ENCODE measurements around the gene CDC42BPA.
"Not testable (repeated sequence)": the region's sequence is repeated elsewhere in the genome, so short reads cannot be mapped to it uniquely, and the experiment has no call there.

The CDC42BPA gene

DNA sequence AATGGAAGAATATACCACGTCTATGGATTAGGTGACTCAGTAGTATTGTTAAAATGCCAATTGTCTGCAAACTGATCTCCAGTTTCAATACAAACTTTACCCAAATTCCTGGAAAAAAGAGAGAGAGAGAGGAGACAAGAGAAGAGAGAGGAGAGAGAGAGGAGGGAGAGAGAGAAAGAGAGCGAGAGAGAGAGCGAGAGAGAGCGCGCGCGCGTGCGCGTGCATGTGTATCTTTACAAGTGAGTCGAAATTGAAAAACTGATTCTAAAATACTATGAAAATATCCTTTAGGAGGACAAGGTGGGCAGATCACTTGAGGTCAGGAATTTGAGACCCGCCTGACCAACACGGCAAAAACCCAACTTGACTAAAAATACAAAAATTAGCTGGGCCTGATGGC, 65.2 kb downstream of the CDC42BPA start:
- no peak for DNase-seq

DNA sequence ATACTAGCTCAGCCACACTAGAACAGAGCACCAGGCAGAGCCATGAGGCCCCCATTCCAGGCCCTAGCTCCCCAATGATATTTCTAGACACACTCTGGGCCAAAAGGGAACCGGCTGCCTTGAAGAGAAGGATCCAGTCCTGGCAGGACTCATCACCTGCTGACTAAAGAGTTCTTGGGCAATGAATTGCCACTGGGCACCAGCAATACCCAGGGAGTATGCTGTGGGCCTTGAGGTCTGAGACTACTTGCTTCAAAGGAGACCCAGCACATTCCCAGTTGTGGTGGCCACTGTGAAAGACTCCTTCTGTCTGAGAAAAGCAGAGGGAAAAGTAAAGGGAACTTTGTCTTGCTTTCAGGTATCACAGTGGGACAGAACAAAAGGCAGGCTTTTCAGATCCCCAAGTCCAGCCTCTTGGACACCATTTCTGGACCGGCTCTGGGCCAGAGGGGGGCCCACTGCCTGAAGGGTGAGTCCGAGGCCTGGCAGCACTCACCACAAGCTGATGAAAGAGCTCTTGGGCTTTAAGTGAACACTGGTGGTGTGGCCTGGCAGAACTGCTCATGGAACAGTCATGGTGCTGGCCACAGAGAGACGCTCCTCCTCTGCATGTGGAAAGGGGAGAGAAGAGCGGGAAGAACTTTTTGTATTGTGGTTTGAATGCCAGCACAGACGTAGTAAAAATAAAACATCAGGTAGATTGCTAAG, 72.5 kb downstream of the CDC42BPA start:
- DNase-seq: no peak

DNA sequence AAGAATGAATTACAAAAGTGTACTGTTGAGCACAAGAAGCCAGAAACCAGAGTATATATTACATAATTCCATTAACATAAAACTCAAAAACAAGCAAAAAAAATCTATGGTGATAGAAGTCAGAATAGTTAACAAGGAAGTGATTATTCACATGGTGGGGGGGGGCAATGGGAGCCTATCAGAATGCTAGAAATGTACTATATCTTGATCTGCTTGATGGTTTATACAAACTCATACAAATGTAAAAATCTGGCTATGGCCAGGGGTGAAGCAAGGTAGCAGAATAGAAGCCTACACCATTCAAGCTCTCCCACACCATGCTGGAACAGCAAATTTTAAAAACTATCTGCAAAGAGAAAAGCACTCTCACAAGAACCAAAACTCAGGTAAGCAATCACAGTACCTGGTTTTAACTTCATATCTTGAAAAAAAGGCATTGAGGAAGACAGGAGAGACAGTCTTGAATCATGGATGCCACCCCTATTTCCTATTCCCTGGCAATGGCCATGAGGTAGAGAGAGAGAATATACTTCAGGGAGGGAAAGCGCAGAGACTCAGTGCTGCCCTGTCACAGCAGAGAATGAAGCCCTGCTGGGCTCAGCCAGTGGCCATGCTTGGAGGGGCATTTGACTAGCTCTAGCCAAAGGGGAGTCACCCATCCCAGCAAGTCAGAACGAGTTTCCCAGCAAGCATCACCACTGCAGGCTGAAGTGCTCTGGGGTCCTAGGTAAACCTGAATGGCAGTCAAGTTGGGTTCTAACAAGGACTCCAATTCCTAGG, 73.8 kb downstream of the CDC42BPA start:
- no peak for DNase-seq

DNA sequence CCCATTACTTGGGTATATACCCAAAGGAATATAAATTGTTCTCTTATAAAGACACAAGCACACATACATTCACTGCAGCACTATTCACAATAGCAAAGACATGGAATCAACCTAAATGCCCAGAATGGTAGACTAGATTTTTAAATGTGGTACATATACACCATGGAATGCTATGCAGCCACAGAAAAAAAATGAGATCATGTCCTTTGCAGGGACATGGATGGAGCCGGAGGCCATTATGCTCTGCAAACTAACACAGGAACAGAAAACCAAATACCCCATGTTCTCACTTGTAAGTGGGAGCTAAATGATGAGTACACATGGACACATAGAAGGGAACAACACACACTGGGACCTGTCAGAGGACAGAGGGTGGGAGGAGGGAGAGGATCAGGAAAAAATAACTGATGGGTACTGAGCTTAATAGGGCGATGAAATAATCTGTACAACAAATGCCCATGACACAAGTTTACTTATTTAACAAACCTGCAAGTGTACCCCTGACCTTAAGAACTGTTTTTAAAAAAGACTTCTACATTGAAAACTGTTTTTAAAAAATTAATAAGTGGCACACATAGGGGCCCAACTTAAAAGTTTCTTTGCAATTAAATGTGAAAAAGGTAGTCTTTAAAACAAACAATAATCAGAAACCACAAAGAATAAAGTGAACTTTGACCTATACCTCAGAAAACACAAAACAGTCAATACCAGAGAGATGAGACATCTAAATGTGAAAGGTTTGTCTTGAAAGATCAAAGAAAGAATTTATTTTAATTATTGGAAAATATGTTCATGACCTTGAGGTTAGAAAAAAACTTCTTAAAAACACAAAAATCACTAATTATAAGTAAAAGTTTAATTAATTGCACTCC, 75.2 kb downstream of the CDC42BPA start:
- no peak for DNase-seq

DNA sequence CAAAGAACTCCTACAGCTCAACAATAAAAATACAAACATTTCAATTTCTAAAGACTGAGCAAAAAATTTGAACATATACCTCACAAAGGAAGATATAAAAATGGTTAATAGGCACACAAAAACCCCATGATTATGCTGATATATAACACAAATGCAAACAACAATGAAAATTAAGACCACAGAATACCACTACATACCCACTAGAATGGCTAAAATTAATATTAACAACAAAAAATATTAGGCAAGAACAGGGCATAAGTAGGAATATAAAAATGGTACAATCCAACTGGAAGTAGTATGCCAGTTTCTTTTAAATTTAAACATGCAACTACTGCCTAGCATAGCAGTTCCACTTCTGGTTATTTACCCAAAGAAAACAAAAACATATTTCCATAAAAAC, 77.3 kb downstream of the CDC42BPA start:
- no peak for DNase-seq

DNA sequence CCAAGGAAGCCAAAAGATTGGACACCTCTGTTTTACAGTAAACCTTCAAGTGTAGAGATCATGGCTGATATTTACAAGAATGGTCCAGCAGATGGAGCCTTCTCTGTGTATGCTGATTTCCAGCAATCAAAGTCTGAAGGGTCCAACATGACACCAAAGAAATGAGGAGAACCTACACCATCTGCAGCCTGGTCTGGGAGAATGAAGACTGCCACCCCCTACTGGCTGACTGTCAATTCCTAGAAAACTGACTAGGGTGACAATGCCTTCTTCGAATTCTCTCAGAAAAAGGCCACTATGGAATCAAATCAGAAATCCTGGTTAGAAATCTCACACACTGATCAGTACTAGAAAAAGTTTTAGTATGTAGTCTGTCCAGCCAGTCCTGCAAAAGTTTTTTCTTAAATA, 83.3 kb downstream of the CDC42BPA start:
- no peak for DNase-seq

DNA sequence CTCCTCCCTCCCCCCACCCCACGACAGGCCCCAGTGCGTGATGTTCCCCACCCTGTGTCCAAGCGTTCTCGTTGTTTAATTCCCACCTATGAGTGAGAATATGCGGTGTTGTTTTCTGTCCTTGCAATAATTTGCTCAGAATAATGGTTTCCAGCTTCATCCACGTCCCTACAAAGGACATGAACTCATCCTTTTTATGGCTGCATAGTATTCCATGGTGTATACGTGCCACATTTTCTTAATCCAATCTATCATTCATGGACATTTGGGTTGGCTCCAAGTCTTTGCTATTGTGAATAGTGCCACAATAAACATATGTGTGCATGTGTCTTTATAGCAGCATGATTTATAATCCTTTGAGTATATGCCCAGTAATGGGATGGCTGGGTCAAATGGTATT, 87.2 kb downstream of the CDC42BPA start:
- not testable (repeated sequence) for DNase-seq

DNA sequence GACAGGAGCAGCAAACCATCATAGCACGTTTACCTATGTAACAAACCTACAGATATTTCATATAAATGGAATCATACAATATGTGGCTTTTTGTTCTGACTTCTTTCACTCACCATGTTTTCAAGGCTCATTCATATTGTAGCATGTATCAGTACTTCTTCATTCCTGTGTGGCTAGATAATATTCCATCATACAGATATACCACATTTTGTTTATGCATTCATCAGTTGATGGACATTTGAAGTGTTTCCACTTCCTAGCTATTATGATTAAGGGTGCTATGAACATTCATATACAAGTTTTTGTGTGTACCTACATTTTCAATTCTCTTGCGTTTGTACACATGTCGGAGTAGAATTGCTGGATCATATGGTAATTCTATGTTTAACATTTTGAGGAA, 90.1 kb downstream of the CDC42BPA start:
- DNase-seq: no peak

DNA sequence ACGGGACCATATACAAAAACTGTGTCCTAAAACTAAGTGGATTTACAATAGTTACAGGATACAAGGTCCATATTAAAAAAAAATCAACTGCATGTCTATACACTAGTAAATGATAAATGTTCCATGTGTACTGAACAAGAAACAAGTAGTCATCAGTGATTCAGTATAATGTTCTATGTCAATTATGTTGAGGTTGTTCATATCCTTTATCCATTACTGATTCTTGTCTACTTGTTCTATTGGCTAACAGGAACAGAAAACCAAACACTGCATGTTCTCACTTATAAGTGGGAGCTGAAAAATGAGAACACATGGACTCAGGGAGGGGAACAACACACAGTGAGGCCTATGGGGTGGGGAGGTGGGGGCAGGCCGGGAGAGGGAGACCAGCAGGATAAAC, 90.5 kb downstream of the CDC42BPA start:
- no peak for DNase-seq

DNA sequence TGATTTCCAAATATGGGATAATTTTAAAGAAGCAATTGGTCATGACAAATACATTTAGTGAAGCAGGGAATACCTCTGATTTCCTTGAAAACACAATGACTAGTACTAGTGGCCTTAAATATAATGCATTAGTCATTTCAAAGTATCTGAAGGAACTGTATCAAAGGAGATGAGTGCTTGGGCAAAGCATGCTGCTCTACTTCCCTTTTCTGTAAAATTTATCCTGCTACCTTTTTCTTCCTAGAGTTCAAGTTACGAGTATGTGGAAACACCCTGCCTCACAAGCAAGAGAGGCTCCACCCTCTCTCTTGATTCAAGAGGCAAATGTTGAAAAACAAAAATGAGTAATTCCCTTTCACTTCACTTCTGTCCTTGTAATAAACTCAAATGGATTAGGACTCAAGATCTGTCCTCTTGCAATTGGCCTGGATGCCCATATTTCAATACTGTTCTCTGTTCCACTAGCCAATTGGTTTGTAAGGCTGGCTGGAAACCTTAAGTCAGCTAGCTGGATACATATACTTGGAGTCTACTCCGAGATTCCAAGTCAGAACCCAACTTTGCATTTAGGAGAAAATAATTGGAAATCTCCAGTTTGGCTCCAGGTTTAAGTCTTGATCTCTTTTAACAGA, 92.5 kb downstream of the CDC42BPA start:
- DNase-seq: no peak

DNA sequence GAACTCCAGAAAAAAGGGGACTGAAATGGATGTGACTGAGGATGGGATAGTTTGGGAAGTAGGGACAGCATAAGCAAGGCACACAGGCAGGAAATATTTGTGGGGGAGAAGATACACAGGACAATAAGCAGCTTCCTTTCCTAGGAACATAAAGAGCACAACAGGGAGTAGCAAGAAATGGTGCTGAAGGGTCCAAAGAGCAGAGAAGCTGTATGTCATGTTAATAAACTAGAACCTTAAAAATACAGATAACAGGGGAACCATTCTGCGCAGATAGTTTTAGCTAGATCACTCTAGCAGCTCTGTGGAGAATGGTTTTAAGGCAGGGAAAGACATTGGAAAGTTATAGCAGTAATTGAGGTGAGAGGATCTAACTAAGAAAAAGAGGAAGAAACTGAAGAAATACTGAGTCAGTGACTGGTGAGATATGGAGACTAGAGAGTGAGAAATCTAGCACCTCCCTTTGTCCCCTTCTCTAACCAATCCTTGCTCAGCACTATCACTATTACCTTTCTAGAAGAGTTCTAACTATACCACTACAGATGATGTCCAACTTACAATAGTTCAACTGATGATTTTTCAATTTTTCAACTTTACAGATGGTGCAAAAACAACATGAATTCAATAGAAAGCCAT, 95.0 kb downstream of the CDC42BPA start:
- DNase-seq: no peak

DNA sequence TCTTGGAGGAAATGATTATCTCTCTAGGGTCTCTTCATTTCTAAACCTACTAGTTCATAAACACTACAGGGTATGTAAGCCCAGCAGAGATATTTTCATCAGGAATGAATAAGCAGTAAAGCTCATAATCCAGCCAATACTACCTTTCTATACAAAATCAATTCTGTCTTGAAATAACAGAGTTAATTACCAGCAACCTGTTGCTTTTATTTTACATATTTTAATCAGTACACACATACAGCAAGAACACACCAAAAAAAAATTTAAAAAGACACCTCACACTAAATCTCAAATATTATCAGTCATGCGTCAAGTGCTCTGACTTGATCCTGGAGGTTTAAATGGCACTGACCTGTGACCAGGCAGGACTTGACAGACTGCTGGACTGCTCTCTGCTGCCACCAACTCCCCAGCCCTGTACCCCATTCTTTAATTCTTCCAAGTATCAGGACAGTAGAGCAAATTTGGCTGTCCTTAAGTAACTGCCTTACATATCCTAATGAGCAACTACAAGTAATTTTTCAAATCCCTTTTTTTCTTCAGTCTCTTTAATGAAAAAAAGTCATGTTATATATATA, 98.5 kb downstream of the CDC42BPA start:
- DNase-seq: no peak

DNA sequence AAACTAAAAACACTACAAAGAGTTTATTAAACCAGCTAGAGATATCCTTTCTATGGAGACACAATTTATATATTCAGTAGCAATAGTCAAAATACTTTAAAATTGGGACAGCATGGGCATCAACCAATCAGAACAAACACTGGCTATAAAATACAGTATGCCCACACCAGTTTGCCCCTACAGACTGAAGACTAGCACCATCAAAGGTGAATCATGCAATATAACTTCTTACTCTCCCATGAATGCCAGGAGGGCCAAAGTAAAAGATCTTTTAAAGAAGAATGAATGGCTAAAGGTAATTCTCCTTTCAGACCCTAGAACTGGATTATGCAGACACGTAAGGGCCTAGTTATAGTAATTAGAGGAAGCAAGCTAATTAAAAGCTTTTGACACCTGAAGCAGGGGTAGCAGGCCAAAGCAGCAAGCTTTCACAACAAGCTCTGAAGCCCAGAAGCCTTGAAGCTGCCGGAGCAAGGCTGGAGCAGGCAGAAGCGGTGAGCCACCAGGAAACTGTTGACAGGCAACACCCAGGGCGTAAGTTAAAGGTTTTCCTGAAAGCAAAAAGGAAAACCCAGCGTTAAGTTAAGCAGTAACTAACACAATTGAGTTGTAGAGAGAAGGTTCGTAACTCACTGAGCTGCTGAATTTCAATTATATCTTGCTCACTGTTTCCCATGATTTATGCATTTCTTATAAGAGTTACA, 99.3 kb downstream of the CDC42BPA start:
- no peak for DNase-seq

DNA sequence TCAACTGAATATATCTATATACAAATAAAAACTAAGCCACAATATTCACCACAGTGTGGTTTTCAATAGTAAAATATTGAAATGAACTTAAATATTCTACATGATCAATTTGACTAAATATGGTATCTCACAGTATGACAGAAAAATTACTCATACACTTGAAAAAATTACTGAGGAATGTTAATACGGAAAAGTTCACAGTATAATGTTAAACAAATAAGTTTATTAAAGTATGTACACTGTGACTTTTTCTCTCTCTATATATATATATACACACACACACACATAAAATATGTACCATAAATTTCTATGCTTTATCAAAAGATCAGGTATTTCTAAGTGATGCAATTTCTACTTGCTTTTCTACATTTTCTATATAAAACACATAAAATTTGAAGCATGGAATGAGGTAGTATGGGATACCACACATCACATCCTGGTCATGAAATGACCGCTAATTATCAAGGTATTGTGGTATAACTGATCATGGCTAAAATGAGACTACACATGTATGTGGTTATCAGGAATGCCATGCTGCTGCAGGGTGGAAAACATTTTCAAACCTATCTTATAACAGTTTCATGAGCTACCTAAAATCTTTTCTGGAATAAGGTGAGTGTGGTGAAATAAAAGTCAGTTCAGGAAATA, 102.3 kb downstream of the CDC42BPA start:
- no peak for DNase-seq

DNA sequence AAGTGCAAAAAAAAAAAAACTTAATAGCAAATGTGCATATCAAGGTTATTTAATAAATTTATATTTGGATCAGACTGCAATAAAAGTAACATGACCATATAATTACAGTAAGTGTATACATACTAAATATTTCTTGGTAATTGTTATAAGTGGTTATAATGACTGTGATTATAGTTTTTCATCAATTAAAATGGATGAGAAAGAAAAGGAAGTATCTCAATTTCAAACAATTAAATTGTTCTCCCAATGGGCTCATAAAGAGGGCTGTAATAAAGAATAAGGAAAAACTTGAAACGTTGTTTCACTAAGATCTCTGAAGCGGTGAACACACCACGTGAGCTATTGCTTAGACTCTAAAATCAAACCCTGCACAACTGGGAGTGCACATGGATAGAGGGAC, 104.1 kb downstream of the CDC42BPA start:
- DNase-seq: no peak

DNA sequence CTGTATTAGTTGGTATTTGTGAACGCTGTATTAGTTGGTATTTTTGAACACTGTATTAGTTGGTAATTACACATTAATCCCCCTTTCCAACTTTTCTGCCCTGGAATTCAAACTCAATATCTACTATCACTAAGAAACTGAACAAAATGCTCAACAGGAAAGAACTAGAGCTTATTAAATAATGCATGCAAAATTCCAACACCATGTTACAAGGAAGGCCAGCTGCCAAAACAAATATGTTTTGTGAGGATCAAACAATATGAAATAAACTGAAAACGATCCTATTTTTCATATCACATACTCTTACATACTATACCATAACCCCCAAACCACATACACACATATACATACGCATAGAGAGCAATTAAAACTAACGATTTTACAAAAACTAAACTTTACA, 104.9 kb downstream of the CDC42BPA start:
- DNase-seq: no peak

DNA sequence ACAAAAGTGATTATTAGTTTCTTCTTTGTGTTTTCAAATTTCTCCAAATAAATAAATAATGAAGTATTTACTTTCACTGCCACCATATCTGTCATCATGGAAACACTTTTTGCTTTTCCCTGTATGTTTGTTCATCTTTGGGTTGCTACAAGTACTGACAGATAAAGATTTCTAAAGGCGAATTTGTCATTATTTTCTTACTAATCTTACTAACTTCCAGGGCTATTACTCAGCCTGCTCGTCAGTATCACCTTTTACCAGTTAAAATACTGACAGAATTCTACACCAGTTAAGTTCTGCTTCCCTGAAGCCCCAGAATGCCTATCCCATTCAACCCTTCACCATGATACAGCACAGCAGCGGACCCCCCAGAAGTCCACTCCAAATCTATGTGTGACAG, 106.1 kb downstream of the CDC42BPA start:
- DNase-seq: no peak

DNA sequence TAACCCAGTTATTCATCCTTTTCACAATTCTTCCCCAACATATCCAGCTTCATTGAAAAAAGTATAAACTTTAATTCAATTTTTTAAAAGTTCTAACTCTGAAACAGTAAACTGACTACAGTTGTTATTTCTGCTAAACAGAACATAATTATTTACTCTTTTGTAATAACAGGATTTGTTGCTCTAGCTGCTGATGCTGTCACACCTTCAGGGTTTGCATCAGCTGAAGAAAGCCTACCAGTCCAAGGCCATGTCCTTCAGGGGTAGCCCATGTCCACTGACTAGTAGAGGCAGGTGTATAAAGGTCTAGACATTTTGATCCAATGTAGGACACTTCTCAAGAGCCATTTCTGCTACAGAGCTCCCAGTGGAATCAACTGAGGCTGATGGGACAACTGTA, 107.7 kb downstream of the CDC42BPA start:
- no peak for DNase-seq

DNA sequence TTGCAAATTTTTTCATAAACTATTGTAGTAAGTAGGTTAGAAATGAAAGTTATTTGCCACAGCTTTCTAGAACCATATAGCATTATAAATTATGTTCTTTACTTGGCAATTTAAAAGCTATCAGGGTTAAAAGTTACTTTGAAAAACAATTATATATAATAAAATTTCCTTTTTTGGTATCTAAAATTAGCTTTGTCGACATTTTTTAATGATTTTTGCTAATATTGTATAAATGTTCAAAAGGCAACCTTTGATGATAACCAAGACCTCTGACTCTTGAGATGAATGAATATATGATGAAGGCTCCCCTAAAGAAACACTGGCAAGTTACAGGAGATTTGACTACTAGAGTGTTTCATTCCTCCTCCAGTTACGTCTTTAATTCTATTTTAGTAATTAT, 121.2 kb downstream of the CDC42BPA start:
- DNase-seq: no peak

DNA sequence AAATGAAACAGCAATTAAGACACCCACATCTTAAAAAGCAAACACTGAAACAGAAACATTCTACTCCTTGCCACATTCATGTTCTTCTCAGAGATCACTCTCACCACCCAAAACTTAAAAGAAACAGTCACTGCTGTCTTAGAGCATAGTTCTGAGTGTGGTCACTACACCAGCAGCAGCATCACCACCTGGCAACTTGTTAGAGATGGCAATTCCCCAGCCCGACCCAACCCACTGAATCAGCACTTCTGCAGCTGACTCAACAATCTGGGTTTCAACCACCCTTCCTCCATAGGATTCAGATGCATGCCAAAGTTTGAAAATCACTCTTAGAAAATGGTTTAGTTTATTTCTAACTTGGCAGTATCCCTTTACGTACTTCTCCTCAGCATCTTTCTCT, 126.1 kb downstream of the CDC42BPA start:
- peak; percentile 10 for DNase-seq

DNA sequence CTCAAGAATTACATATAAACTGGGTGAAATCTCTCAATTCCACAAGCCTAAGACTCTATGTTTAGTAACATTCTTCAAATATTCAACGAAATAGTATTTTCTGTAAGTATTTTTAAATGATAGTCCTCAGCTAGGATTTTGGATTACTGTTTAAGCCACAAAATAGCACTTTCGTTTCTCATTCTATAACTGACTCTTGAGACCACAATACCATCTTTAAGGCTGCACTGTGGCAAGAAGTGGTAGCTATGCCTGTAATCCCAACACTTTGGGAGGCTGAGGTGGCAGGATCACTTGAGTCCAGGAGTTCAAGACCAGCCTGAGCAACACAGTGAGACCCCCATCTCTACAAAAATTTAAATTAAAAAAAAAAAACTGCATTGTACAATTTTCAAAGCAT, 126.7 kb downstream of the CDC42BPA start:
- DNase-seq: no peak
